PC-9 (cell line): ENCODE measurements around the gene SLPI.

Experiments
- CTCF ChIP-seq: fragments of 200-600 bp; sonication (generic); conservative IDR thresholded peaks from 2 replicates; pipeline ENCODE4 v1.6.1; 2017; ENCODE audit warnings: mixed run types, antibody characterized with exemption, mild to moderate bottlenecking, moderate library complexity
- EZH2 ChIP-seq: fragments of 200-600 bp; sonication (generic); IDR thresholded peaks from 2 replicates; pipeline ENCODE4 v1.8.0; 2017; ENCODE audit warnings: antibody characterized with exemption, low read depth

- TF ChIP-seq CTCF: no peak
- TF ChIP-seq EZH2: no peak
Observed at GRCh38 chr20:45251884-45252560, 2.3 kb downstream of the SLPI start.
